HUDEP-2 (cell line): Measurements from ENCODE around the gene MAPK14.
"Not testable (repeated sequence)": the region's sequence is repeated elsewhere in the genome, so short reads cannot be mapped to it uniquely, and the experiment has no call there.

Experiments
- DNase-seq, 76 experiments: peaks; one replicate each; lab custom pipeline; 2025; ENCODE audit not compliant: unreplicated experiment in 76 of 76; lab: John Stamatoyannopoulos, UW

MAPK14 gene

DNA sequence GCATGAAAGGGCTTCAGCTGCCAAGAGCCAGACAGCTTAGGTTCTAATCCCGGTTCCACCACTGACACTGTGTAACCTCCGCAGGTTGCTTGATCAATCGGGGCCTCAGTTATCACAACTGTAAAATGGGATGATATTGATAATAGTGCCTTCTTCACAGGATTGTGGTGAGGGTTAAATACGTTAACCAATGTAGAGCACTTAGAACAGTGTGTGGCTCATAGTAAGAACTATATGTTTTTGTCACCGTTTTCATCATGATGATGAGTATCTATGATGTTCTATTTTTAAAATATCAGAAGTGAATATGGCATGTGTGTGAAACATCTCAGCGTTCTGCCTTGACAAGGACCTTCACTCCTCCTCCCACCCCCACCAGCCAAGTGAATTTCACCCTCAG is 92.4 kb downstream of the MAPK14 start:
- no peak for DNase-seq

DNA sequence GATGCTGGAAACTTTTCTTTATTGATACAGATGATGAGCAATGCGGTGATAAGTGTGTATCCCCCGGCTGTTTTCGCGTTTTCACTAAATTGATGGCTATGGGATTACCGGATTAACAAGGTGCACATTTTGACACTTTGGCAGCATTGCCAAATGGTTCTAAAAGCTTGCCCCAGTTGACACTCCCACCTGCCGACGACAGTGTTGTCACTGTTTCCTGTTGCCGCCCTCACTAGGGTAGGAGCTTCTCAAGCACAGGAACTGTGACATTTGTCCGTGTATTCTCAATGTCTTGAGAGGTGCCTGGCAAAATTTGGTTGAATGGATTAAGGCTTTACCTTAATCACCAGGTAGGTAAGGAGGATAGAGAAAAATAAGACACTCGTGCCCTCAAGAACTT is 92.9 kb downstream of the MAPK14 start:
- peak in 40 of 76 experiments; percentile 16 to 73 (median 39) for DNase-seq

DNA sequence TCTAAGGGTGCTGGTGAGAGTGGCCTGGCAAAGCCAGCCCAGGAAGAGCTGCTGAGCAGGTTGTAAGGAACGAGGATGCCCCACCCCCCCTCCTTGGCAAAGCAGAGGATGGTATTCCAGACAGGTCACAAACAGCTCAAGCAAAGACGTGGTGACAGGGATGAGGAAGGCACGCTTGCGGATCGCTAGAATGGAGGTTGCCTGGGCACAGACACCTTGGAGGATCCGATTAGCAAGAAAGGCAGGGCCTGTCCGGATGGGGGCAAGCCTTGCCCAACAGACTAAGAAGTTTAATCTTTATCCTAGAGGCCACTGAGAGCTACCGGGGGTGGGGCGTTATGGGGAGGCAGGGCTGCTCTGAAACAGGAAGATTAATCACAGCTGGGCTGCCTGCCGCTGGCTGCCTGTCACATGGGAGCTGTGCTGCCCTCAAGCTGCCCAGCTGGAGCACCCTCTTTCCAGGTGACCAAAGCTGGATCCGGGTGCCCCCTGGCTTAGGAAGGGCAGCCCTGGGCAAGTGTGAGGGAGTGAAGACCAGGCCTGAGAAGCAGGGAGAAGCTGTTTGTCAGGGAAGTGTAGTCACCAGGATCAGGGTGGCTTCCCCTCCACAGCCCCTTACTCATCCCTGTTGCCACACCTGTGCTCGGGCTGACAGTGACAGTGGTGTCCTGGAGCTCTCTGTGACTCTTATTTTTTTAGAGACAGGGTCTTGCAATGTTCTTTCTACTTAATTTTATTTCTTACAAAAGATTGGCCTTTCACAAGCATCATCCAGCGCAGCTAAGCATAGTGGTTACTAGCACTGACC is 93.6 kb downstream of the MAPK14 start:
- DNase-seq = peak in 74 of 76 experiments; percentile 29 to 92 (median 82)

DNA sequence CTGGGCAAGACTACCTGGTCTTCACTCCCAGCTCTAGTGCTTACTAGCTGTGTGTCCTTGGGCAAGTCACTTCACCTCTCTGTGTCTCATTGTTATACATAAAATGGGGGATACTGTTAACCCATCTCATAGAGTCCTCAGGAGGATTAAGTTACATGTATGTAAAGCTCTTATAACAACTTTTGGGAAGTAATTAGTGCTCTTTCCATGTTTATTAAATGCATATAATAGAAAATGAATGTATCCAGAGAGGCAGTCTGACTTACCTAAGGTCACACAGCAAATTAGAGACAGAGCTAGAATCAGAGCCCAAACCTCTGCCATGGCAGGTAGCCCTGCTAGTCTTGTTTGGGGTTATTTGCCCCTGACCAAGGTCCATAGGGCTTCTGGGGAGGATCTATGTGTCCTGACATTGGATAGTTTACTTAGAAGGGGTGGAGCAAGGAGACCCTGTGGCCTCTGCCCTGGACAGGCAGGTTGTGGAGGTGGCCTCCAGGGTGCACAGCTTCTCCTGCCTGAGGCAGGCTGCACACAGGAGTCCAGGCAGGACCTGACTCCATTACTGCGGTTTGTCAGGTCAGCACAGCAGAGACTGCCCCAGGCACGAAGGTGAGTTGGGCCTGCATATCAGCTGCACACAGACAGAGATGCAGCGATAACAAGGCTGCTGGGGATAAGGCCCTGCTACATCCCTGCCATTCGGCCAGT is 94.3 kb downstream of the MAPK14 start:
- DNase-seq = peak in 19 of 76 experiments; percentile 19 to 59 (median 30)

DNA sequence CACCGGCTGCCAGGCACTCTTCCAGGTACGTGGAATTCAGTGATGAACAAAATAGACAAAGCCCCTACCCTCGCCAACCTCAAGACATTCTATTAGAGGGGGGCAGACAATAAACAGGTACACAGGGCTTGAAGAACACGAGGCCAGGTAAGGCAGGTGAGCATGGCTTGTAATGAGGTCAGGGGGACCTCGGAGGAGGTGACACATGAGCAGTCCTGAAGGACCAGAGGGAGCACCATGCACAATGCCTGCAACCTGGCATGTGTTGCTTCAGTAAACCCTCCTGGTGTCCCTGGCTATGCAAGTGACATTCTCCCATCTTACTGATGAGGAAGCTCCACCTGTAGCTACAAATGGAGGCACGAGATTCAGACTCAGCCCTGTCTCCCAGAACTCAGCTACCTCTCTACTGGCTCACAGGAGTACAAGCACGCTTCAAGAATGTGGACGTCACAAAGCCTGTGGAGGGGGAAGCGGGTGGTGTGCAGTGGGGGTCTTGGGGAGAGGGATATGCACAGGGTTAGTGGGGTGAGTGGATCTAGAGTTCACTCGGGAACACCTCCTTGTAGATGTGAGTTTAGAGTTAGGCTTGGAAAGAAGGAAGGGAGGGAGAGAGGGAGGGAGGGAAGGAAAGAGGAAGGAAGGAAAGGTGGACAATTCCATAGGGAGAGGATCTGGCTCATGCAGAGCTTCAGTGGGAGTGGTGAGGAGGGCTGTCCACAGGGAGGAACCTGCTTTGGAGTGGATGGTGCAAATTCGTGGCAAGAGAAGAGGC is 95.1 kb downstream of the MAPK14 start:
- DNase-seq = no peak

DNA sequence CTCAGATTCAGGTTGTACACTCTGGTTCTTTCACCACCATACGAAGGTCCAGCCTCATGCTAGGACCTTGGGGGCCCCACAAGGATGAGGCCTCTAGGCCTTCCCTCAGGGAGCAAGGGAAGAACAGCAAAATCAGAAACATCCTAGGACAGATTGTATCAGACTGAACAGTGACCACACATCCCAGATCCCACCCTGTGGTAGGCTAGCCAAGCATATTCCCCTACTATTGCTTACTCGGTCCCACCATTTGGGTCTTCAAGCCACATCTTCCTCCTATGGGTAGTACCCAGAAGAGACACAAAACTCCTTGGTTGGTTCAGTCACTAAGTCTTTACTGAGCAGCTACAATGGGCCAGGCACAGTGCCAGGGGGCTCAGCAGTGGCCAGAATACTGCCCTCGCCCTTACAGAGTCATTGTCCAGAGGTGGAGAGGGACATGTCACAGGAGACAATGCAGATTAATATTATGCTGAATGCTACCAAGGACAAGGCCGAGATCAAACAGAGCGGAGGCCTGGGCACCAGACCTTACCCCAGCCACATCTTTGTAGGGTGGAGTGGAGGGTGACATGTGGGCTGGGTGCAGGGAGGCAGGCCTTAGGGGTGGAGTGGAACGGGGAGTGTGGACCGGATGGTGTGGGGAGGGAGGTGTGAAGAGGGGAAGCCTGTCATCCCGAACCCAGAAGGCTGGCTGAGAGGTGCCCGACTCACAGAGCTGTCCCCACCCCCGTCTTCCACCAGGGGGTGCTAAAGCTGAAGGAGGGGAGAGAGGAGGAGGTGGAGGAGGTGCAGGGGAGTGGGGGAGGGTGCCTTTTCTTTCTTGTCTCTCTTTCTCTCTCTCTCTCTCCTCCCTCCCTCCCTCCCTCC is 95.9 kb downstream of the MAPK14 start:
- DNase-seq = peak in 73 of 76 experiments; percentile 48 to 94 (median 84)

DNA sequence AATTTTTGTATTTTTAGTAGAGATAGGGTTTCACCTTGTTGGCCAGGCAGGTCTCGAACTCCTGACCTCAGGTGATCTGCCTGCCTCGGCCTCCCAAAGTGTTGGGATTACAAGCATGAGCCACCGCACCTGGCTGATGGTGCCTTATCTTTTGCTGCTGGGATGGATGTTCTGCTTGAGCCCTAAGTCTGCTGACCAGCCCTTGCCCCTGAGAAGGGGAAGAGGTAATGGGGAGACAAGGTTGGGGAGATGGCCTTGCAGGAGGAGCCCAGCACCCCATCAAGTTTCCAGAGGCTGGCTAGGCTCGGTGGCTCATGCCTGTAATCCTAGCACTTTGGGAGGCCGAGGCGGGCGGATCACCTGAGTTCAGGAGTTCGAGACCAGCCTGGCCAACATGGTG is 96.7 kb downstream of the MAPK14 start:
- not testable (repeated sequence) for DNase-seq

DNA sequence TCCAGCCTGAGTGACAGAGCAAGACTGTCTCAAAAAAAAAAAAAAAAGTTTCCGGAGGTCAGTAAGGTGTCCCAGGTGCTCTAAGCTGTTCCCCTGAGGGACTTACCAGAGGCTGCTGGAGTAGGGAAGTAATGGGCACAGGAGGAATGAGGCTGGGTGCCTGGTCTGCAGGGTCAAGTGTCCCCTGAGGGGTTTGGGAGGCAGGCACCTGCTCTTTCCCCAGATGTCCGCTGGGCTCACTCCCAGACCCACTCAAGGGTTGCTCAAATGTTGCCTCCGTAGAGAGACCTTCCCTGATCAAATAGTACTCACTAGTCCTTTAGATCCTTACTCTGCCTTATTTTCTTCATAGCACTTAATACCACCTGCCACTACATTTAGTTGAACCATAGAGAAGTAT is 97.3 kb downstream of the MAPK14 start:
- DNase-seq = no peak

DNA sequence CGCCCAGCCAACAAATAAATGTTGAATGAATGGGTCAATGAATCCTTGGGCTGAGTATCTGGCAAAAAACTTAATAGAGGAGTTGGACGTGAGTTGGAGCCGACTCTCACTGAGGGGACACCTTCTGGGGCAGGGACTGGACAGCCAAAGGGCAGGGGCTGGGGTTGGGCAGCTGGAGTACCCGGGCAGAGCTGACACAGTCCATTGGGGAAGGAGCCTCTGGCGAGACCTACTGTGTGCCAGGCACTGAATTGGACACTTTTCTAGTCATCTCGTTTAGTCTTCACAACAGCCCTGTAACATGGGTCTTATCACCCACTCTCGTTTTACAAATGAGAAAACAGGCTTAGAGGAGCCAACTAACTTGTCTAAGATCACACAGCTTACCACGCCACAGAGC is 98.0 kb downstream of the MAPK14 start:
- no peak for DNase-seq

DNA sequence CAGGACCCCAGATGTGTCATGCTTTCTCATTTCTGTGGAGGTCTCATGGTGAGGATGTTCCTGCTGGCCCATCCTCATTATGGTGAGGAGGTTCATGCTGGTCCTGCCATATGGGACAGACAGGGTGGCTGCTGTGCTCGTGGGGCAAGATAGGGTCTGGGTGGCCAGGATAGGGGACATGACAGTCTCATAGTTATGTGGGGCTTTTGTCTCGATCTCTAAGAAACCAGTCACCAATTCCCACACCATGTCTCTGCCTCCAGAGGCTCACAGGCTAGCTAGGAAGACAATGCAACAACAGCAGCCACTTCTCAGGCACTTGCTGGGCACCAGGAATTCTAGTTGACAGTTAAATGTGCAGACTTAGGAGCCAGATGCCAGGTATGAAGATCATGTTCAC is 98.5 kb downstream of the MAPK14 start:
- DNase-seq = no peak

DNA sequence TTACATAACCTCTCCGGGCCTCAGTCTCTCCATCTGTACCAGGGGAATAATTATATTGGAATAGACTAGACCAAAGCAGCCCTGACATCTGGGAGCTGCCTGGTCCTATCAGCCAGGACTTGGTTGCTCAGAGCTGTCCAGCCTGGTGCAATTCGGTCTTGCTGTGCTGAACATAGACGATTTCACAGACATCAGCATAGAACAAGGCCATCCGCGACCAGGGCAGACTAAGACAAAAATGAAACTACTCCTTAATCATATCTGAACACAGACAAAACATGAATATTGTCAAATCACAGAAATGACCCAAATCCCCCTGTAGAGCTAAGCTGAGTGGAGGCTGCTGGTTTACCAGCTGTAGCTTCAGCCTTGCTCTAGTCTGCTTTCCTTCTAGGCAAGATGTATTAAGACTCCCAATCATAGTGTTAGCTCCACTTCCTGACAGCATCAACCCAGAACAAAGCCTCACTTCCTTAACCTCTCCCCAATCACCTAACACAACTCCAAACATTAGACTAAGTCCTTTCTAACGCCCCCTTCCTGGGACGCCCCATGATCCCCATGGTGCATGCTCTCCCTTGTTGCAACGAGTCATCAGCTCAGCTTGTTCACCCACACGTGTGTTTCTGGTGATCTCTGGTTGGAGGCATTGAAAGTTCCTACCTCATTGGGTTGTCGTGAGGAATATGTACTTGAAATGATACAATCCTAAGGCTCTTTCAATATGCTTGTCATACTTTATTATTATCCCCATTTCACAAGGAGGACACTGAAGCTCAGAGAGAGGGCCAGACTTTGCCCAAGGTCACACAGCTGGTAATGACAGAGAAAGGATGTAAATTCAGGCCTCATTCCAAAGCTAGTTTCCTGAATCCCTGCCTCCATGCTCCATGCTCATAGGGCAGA is 99.2 kb downstream of the MAPK14 start:
- DNase-seq = no peak

DNA sequence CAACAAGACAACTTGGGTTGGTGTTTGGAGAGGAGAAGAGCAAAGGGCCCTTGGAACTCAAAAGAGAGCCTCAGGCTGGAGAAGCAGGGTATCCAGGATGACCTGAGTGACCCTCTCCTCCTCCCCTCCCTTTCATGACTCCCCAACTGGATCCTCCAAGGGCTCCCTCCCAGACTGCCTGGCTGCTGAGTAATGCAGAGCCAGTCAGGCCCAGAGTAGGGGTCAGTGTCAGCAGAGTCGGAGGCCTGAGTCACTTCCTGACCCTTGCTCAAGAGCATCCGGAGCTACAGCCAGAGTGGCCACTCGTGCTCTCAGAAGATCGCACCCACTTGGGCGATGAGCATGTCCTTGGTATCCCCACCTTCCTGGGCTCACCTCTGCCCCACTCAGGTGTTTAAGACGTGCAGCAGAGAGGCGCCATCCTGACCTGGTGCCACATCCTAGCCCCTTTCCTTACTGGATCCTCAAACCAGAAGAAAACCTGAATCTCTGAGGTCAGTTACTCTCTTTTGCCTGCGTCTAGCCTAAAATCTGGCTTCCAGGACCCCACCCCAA is 99.9 kb downstream of the MAPK14 start:
- no peak for DNase-seq

DNA sequence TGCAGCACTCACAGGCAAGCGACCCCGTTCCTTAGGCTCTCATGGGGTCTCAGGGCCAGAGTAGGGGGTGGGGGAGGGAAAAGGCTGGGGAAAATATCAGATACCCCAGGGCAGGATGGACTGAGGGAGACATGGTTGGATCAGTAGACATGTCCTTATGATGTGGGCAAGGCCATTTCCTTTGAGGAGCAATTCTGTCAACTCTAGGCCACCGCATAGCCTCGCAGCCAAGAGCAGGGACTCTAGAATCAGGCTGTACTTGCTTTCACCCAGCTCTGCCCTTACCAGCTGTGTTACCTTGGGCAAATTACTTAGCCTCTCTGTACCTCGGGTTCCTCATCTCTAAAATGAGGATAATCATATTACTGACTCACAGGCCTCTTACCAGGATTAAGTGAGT is 100.5 kb downstream of the MAPK14 start:
- no peak for DNase-seq

DNA sequence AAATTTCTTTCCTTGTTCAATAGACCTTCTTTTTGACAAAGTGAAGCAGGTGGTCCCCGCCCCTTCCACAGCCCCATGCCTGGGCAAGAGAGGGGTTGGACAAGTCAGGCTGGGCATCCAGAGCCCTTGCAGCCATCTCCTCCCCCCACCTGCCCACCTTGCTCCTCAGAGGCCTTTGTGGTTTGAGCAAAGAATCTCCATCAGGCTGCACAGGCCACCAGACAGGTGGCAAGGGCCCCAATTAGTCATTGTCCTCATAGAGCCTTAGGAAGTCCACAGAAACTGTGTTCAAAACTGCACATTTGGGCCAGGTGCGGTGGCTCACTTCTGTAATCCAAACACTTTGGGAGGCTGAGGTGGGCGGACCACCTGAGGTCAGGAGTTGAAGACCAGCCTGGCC is 101.2 kb downstream of the MAPK14 start:
- no peak for DNase-seq

DNA sequence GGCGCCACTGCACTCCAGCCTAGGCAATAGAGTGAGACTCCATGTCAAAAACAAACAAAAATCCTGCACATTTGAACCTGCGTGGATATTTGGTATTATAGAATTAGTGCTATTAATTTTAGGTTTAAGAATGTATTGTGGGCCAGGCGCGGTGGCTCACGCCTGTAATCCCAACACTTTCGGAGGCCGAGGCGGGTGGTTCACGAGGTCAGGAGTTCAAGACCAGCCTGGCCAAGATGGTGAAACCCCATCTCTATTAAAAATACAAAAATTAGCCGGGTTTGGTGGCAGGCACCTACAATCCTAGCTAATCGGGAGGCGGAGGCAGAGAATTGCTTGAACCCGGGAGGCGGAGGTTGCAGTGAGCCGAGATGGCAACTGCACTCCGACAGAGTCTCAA is 101.7 kb downstream of the MAPK14 start:
- not testable (repeated sequence) for DNase-seq

DNA sequence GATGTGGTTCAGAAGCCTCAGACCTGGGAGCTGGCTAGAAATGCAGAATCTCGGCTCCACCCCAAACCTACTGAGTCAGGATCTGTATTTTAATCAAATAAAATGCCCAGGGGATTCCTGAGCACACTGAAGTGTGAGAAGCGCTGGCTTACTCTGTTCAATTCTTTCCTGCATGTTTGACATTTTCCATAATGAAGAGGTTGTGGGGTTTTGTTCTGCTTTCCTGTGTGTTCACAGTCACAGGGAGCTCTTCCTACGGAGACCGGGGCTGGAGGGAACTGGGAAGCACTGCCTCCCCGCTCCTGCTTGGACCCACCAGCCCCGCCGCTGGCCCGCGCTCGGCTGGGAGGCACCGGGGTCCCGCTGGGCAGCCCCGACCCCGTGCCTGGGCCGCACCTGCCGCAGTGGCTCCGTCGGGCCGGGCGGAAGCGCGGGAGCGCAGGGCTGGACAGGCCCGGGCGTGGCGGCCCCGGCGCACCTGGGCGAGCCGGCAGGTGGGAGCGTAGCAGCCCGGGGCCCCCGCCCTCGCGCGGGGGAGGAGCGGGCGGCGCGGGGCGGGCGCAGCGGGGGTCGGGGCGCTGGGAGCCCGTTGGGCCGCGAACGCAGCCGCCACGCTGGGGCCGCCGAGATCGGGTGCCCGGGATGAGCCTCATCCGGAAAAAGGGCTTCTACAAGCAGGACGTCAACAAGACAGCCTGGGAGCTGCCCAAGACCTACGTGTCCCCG is 102.5 kb downstream of the MAPK14 start, which contains the start of gene MAPK13:
TSS of gene MAPK13 (plus strand) at position 573 of the 726 bp plus-strand sequence. CDS start at position 643, 70 bp downstream.
- DNase-seq = no peak

DNA sequence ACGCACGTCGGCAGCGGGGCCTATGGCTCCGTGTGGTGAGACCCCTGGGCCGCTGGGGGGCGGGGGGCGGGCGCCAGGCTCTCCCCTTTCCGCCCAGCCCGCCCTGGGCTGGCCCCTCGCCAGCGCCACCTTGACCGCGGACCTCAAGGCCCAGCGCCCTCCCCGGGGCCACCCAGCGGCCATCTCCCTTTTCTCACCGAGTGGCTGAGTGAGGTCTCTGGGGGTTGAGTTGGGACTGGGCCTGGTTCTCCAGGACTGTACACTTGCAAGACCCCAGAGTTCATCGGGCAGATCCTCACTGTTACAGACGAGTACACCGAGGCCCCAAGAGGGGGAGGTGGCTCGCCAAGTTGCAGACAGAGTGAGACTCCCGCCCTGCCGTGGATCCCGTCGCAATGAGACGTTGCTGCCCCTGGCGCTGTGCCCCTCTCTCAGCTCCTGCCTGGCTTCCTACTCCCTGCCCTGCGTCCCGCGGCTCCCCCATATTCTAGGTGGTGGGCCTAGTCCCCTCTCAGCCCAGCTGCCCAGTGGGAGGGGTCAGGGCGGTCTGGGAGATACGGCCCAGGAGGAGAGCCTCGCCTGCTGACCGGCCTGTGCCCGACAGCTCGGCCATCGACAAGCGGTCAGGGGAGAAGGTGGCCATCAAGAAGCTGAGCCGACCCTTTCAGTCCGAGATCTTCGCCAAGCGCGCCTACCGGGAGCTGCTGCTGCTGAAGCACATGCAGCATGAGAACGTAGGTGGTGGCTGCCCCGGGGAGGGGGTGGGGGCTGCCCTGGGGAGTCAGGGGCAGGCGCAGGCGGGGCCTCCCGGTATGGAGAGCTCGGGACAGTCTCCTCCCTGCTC is 103.3 kb downstream of the MAPK14 start:
- DNase-seq = no peak
